Fibroblast of skin of back (primary cell): Measurements from ENCODE around the gene CYTH1.

ENCODE experiments used
- DNase-seq: peaks from one replicate; pipeline ENCODE4 v3.0.0-alpha.2; 2013

Gene CYTH1

DNA sequence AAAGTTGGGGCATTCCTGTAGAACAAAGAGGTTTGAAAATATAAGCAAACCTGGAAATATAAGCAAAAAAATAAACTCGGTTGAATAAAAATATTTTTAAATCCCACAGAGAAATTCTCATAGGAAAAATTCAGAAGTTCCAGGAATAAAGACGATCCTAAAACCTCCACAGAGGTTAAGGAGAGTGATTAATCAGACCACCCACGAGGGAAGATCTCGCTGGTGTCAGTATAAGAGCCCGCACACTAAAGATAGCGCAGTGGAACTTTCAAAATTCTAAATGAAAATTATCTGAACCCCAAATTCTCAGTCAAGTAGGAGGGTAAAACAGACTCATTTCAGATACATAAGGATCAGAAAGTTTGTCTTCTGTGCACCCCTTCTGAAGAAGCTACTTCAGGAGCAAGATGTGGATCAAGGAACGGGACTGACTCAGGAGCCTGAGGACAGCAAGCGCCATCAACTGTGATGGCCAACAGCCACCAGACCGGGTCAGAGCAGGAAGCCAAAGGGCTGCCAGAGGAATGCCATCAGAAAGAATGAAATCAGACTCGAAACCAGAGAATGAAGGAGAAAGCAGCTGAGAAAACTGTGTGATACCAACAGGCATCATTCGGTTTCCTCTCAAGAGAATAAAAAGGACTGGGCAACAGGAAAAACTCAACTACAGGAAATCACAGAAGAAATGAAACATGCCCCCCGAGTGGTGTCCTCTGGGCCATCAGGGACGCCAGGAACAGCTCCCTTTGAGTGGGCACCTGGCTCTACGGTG, 66.9 kb downstream of the CYTH1 start:
- DNase-seq: no peak

DNA sequence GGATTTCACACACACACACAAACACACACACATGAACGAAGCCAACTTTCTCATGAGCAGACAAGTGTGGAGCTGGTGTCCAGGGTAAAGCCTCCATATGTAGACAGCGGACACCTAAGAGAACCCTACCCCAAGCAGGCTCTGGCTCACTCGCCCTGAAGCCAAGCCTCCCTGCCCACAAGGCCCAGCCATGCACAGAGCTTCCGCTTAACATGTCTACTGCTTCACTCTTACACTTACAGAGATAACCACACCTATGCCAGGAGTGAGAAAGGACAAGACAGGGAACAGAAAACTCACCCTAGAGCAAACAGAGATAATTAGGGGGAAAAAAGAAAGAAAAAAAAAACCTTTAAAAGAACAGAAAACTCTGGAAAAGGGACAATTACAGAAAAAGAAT, 67.5 kb downstream of the CYTH1 start:
- DNase-seq: no peak

DNA sequence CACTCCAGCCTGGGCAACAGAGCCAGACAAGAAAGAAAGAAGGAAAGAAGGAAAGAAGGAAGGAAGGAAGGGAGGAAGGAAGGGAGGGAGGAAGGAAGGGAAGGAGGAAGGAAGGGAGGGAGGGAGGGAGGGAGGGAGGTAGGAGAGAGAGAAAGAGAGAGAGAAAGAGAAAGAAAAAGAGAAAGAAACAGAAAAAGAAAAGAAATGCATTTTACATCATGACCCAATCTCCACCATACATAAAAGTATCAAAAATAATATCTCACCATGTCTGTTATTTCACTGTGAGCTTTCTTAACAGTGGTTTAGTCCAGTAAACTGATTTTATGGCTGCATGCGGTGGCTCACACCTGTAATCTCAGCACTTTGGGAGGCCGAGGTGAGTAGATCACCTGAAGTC, 70.0 kb downstream of the CYTH1 start:
- DNase-seq: no peak

DNA sequence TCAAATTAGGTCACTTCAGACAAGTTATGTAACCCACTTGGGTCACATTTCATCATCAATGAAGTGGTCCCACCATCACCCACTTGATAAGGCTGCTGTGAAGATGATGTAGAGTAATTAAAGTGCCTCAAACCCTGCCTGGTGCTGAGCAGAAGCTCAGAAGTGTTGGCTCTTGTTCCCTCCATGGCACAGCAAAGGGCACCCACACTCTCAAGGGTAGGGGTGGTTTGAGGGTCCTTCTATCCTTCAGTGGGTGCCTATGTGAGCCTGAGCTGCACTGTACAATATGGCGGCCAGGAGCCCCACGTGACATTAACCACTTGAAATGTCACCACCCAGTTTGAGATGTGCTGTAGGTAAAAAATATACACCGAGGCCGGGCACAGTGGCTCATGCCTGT, 71.5 kb downstream of the CYTH1 start:
- DNase-seq: no peak

DNA sequence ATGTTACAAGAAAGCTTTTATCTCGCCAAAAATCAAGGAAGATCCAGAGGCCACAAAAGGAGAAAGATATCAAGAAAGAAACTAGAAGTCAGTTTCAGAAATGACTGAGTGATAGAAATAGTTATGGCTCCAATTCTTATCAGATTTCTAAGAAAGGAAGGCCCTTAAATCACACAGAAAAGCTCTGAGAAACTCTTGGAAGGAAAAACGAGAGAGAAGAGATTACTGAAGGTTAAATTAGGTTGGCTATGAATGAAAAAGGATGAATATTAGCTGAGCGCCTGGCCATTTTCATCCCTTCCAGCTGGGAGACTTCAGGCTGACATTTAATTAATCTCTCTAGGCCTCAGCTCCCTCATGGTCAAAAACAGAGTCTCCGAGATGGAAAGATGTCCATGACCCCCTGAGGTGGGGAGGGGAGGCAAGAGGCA, 72.3 kb downstream of the CYTH1 start:
- DNase-seq: no peak

DNA sequence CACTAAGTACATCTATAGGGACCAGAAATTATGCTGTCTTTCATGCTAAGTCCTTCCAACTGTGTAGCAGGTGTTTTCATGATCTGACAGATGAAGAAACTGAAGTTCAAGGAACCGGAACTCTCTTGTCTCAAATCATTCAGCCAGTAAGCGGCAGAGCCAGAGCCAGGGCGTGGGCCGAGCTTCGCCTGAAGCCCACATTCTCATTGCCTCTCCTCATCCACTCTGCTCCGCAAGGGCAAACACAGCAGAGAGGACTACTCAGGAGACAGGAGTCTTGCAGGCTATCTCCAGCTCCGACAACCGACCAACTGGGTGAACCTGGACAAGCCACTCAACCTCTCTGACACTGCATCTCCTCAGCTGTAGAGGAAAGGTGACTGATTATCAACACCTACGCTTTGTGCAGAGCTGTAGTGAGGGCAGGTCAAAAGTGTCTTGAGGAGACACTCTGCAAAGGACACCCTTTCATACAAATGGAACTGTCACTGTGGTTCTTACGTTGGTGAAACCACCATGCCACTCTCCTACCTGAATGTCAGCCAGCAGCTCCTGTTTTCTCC, 72.9 kb downstream of the CYTH1 start:
- DNase-seq: no peak

DNA sequence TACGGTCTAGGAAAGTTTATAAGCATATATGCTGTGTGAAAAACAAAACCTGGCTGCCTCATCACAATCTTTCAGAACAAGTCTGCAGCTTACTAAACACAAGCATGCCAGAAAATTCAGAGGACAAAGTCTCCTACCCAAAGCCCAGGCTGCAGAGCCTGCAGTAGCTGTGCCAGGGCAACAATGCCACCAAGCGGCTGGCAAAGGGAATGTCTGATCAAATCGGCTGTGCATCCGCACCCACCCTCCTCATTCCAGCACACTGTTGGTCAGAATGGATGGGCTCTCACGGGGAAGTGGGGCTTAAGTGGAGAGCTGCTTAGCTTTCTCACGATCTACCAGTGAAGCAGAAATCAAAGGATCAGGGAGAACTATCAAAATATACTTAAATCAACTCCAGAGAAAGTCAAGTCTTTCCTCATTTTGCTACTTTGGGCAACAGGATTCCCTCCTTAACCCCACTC, 73.5 kb downstream of the CYTH1 start:
- peak; percentile 77 for DNase-seq

DNA sequence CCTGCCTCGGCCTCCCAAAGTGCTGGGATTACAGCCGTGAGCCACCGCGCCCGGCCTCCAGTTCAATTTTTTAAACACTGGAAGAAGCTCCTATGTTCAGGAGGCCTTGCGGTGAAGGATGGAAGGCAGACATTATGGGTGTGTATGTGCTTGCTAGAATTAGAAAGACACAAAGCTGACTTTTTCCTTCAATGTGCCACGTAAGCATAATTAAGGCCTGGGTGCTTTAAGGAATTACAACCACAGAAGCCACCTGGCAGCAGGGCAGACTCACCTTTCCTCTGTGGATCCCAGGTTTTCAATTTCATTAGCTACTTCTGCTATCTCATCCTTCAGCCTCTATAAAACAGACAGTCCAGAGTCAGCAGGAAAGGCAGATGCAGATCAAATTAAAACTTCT, 74.2 kb downstream of the CYTH1 start:
- no peak for DNase-seq

DNA sequence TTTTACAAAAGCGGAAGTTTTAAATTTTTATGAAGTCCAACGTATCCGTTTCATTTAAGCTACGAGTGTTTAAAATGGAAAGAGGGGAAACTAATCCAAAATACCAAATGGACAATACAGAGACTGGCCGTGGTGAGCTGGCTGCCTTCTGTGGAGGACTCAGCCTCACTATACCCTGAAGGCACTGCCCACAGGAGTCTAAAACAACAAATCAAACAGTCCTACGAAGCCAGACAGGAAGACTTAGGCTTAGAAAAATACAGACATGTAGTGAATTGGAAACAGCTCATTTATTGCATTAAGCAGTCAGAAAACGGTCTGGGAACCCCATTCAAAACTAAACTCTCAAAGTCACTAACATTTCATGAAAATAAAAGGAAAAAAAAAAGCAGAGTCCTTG, 75.1 kb downstream of the CYTH1 start:
- DNase-seq: peak; percentile 75

DNA sequence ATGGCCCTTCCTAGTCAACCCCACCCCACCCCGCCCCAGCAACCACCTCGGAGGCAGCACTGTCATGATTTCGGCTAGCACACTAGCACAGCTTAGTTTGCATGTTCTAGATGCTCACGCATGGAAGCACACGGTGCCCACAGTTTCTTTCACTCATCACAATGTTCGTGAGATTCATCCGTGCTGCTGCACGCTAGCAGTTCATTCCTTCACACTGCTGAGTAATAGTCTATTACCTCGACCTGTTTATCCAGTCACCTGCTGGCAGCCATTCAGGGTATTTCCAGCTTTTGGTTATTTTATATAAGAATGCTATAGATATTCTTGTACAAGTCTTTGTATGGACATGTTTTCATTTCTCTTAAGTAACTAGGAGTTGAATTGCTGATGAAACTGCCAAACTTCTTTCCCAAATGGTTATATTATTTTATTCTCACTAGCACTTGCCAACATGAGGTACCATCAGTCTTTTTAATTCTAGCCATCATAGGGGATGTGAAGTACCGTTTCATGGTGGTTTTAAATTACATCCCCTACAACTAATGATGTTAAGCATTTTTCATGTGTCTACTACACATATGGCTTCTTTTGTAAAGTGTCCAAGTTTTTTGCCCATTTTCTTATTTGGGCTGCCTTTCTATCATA, 75.7 kb downstream of the CYTH1 start:
- peak; percentile 21 for DNase-seq

DNA sequence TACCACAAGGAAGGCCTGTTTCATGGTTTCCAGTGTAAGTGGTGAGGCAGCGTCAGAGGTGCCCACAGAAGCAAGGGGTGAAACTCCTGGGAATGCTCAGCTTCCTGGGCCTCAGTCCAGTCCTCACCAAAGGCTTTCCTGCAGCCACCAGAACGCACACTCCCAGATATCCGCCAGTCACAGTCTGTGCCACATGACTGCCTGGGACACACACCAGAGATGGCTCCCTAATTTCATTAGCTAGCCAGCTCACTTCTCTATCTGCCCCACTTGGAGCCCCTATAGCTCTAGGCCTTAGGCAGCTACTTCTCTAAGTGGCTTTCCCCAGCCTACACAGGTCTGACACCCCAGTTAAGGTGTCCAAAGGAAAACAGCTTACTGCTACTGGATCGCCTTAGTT, 77.0 kb downstream of the CYTH1 start:
- DNase-seq: no peak

DNA sequence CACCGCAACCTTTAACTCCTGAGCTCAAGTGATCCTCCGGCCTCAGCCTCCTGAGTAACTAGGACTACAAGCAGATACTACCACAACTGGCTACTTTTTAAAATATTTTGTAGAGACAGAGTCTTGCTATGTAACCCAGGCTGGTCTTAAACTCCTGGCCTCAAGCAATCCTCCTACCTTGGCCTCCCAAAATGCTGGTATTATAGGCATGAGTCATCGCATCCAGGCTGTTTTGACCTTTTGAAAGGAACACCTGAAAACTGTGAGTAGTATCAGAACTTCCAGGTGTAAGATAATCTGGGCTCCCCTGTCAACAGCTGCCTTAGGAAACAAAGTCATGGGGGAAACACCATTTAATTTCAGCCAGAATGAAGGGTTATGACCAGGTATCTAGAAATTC, 77.5 kb downstream of the CYTH1 start:
- DNase-seq: no peak

DNA sequence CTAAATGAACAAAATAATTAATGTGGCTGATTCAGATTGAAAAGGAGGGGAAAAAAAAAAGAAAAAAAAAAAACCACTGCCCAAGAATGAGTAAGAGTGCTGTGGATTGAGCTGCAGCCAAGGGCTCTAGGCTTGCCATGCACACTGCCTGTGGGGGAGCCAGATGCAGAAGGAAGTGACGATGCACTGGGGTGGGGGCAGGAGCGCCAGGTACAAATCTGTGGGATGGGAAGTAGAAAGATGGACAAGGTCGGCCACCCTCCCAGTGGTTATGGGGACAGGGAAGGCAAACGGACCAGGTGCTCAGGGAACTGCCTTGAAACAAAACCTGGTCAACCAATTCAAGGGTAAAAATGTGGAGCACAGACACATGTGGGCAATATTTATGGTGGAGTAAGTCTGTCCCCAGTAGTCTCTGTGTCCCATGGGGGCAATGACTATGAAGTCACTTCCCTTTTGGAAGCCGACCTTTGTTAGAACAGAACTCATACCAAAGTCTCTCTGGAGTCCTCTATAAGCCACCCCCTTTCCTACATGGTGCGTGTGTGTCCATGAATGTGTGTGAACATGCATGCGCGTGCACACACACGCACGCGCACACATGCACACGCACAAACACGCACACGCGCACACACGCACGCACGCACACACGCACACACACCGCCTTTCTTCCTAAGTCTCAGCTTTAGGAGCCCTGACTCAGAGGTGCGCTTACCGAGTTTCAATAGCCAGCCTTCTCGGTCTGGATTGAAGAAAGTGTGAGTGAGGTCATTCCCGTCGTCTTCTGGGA, 84.3 kb downstream of the CYTH1 start:
- DNase-seq: peak; percentile 43

DNA sequence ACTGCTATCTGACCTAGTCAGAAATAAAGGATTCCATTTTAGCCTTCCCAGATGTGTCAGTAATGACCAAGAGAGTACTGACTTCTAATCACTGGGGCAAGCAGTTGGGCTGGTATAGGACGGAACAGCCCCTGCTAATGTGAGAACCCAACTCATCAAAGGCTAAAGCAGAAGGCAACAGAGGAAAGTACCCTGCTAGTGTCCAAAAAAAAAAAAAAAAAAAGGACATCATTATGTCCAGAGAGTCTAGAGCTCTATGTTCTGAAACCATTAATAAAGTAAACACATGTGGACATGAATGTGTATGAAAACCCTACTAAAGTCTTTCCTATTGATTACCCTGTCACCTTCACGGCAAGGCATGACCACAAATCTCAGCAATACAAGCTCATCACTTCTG, 85.0 kb downstream of the CYTH1 start:
- no peak for DNase-seq

DNA sequence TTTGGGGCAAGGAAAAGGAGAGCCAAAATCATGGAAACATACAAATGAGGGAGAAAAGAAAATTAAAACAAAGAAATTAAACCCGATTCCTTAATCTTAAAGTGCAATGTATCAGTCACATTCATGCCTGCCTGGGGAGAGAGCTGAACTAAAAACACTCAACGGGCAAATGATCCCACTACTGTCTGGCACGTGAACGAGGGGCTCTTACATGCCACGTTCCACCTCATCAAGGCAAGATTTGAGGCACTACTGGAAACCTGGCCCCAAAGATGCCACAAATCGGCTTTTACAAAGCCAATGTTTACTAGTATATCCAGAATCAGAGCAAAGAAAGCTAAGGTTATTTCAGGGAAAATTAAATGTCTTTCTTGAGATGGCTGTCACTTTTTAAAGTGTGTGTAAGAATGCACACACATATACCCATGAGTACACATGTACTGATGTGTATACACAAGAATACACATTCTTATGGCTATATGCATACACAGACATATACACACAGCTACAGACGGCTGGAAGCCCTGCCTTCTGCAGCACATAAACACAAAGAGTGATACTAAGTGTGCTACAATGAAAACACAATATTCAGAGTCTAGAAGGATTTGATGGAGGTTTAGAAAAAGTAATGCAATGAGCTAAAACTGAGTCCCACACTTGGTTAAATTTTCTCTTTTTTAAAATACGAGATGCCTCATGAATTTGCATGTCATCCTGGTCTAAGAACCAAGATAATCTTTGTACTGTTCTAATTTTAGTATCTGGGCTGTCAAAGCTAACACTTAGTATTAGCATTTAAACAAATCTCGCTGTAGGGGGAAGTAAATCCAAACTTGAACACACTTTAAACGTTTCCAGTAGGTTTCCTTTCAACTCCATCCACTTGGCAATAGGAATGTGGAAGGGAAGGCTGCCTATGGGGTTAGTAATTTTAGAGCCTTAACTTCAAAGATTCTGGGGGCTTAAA, 85.8 kb downstream of the CYTH1 start:
- DNase-seq: no peak

DNA sequence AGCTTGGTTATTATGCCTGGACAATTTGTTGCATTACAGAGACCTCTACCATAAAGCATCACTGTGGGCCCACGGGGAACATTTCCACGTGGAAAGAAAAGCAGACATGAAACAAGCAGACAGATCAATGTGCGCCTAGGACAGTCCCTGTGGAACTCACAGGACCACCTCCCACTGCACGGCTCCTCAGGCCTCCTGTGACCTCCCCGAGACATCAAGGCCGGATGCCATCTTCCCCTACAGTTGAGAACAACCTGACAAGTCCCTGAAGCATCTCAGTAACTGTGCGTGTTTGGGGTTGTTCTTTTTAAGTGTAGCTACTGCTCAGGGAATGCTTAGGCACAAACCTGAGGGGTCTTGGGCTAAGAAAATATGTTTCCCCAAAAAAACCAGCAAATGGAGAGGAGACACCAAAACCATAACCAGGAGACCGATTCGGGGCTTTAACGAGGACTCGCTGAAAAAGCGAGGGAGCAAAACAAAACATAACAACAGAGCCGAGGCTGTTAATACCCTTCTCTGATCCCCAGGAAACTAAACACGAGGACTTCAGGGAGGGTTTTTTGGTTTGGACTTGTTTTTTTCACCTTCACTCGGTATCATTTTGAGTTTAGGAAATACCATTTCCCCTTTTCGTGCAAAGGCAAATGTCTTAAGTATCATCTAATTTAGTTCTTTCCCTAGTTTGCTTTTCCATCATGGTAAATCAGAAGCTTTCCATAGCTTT, 87.1 kb downstream of the CYTH1 start:
- DNase-seq: no peak

DNA sequence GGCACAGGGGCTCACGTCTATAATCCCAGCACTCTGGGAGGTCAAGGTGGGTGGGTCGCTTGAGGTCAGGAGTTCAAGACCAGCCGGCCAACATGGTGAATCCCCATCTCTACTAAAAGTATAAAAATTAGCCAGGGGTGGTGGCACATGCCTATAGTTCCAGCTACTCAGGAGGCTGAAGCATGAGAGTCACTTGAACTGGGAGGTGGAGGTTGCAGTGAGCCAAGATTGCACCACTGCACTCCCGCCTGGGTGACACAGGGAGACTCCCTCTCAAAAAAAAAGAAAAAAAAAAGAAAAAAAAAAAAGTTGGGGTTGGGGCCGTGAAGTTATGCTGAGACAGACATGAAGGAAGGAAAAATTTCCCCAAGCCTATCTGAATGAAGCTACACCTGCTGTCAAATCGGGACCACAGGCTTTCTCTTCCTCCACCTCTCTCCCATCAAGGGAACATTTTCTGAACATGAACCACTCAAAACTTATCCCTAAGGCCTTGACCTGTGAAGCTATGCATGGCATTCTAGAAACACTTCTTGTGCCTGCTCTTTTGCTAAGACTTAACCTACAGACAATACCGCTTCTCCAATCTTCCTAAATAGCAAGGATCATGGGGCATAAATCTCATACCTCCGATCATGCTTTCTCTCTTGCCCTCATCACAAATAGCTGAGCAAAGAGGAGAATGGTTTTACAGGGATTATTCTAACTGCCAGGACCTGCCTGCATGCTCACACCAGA, 88.6 kb downstream of the CYTH1 start:
- no peak for DNase-seq

DNA sequence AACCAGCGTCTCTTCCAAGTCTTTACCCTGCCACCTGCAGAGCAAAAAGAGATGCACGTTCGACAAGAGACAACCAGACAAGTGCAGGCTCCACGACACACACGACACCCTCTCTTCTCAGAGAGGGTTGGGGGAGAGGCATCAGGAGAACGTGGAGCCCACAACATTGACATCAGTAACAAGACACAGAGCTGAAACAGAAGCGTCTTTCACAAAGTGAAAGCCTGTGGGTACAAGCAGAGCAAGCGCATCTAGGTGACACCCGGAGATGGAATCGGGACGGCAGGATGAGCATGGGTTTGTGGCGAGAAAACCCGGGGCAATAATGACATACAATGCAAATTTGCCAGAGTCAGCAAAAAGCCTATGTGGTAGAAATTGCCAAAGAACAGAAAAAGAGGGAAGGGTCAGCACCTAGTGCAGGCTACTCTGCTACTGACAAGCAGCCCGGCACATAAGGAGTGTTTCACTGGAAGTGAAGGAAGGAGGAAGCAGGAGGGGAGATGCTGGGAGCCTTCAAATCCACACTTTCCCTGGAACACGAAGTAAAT, 89.5 kb downstream of the CYTH1 start:
- no peak for DNase-seq

DNA sequence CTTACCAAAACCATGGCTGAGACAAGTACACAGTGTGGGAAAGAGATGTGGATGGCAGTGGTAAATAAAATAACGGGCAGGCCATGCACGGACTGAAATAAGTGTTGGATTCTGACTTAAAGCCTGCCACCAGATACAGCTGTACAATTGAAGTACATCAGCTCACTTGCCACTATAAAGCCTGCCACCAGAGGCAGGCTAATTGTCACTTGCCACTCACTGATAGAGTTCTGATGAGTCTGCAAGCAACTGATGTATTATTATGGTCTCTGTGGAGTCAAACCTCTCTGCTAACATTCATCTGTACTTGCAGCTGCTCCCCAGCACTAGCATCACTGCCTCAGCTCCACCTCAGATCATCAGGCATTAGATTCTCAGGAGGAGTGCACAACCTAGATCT, 93.0 kb downstream of the CYTH1 start:
- no peak for DNase-seq

DNA sequence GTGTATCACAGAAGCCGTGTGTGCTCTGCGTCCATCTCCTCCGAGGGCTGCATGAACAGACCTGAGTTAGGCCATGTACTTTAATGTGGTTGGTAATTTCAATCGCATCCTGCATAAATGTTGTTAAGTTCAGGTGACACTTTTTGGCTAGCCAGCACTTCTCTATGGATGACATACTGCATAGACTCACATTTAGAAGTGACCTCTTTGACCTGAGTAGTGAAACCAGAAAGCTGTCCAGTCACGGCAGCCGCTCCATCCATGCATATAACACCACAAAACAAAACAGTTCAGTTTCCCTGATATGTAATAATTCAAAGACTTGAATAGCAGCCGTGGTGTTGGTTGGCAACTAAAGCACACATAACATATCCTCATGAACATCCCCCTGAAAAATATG, 94.1 kb downstream of the CYTH1 start:
- no peak for DNase-seq
